DND-41 (cell line): ENCODE results near the gene TAAR8.

Experiments
- CTCF ChIP-seq: IDR thresholded peaks from 2 replicates; pipeline ENCODE4 v1.5.1; 2012; ENCODE audit warnings: borderline replicate concordance, low read length, moderate library complexity, mild to moderate bottlenecking; ENCODE audit not compliant: poor library complexity, severe bottlenecking; ENCODE audit errors: extremely low read depth
- EZH2 ChIP-seq: IDR thresholded peaks from 3 replicates; pipeline ENCODE4 v1.6.1; 2012; ENCODE audit warnings: borderline replicate concordance, low read depth, mild to moderate bottlenecking, moderate library complexity, low read length, inconsistent platforms; ENCODE audit not compliant: severe bottlenecking

- TF ChIP-seq EZH2 (no peak), CTCF (no peak)
These were observed 32.2 kb downstream of the TAAR8 start for GRCh38 chr6:132584698-132585097.
